Measurements from ENCODE around the gene MYCBPAP. TPM values are rescaled to one million over a fixed set of nuclear protein-coding genes. Genes with fewer than 3 reads are reported as not detected.
"Not testable (repeated sequence)": the region's sequence is repeated elsewhere in the genome, so short reads cannot be mapped to it uniquely, and the experiment has no call there.

MYCBPAP gene
- total RNA-seq, 1 experiment from 2014 or later, result not detected

- POLR2A ChIA-PET; BruUV-seq (replicated peaks); H3K9me2 ChIP-seq (ENCODE audit: insufficient read depth); H3K9me3 ChIP-seq (ENCODE audit: control insufficient read depth in 1 of 2, insufficient read depth in 1 of 2, low read depth in 1 of 2, low read length in 2 of 2); H4K20me1 ChIP-seq (ENCODE audit: insufficient read depth); DNase-seq (ENCODE audit: low read depth, low spot score); H3K4me3 ChIP-seq (replicated peaks in 1 of 2; ENCODE audit: low read depth in 1 of 2, low read length in 2 of 2); RAD21 ChIA-PET (ENCODE audit: low non-redundant PET in 1 of 2, low total read pairs in 2 of 2, uncharacterized antibody in 2 of 2, unreplicated experiment in 2 of 2); H3K27ac ChIP-seq (ENCODE audit: low read depth, low read length); H3K4me1 ChIP-seq (ENCODE audit: control insufficient read depth in 1 of 2, insufficient read depth in 2 of 2, low read length in 2 of 2); CTCF ChIA-PET; H3K27me3 ChIP-seq (ENCODE audit: insufficient read depth, low read length); H2AFZ ChIP-seq (ENCODE audit: low read depth, low read length, poor library complexity, severe bottlenecking); intact Hi-C loops (cut with micrococcal nuclease); H3K79me2 ChIP-seq (ENCODE audit: insufficient read depth, low read length); H3K9ac ChIP-seq (ENCODE audit: low read length); H3K4me2 ChIP-seq (ENCODE audit: low read length); H3K36me3 ChIP-seq (ENCODE audit: control insufficient read depth in 1 of 2, insufficient read depth in 2 of 2, low read length in 2 of 2): not testable (repeated sequence)
- TF ChIP-seq CTCF (IDR thresholded peaks at IDR 0.05 in 2 of 3, conservative IDR thresholded peaks at IDR 0.05 in 1 of 3; ENCODE audit: borderline replicate concordance in 1 of 3, insufficient read depth in 1 of 3, low read depth in 2 of 3, low read length in 2 of 3), result 0 out of 6 replicates have a peak, but pooled peaks of 1 of the 3 experiments have one; percentile 15
- peak; percentile 29; the same call in 1 of the 2 replicates for ATAC-seq
Measured at GRCh38 chr17:50472761-50473161, 35.5 kb upstream of the MYCBPAP start.

- H3K27ac ChIP-seq (ENCODE audit: low read depth, low read length), result no peak overlapping the region
- no peak overlapping the region for H3K4me3 ChIP-seq (replicated peaks in 1 of 2; ENCODE audit: low read depth in 1 of 2, low read length in 2 of 2)
- no peak for DNase-seq (ENCODE audit: low read depth, low spot score)
- BruUV-seq (replicated peaks), result no TSS peak
- no peaks in the 10 kb centered on the region for H3K9me2 ChIP-seq (ENCODE audit: insufficient read depth)
- no peaks in the 10 kb centered on the region for H3K27me3 ChIP-seq (ENCODE audit: insufficient read depth, low read length)
- ChIA-PET POLR2A (no interaction called here), RAD21 (ENCODE audit: low non-redundant PET in 1 of 2, low total read pairs in 2 of 2, uncharacterized antibody in 2 of 2, unreplicated experiment in 2 of 2) (no interaction called here), CTCF (interaction anchor here (1.0 kb wide), 1 partner anchor 77 kb away, joined by 3 read pairs; the partner anchor contains the start of gene LRRC59)
- H4K20me1 ChIP-seq (ENCODE audit: insufficient read depth), result no peaks in the 10 kb centered on the region
- intact Hi-C loops (cut with micrococcal nuclease), result no loop called here
- ATAC-seq, result no peak
- peaks cover under 1% of the 10 kb centered on the region; the same call in 1 of the 2 replicates for H3K79me2 ChIP-seq (ENCODE audit: insufficient read depth, low read length)
- H3K9me3 ChIP-seq (ENCODE audit: control insufficient read depth in 1 of 2, insufficient read depth in 1 of 2, low read depth in 1 of 2, low read length in 2 of 2), result no peaks in the 10 kb centered on the region
- no peak overlapping the region for H2AFZ ChIP-seq (ENCODE audit: low read depth, low read length, poor library complexity, severe bottlenecking)
- no peak overlapping the region for H3K4me2 ChIP-seq (ENCODE audit: low read length)
- H3K4me1 ChIP-seq (ENCODE audit: control insufficient read depth in 1 of 2, insufficient read depth in 2 of 2, low read length in 2 of 2), result peaks cover 6 to 11% of the 10 kb centered on the region in 2 experiments
- no peaks in the 10 kb centered on the region for H3K36me3 ChIP-seq (ENCODE audit: control insufficient read depth in 1 of 2, insufficient read depth in 2 of 2, low read length in 2 of 2)
- H3K9ac ChIP-seq (ENCODE audit: low read length), result no peak overlapping the region
- no peak for TF ChIP-seq REST (IDR thresholded peaks at IDR 0.05; ENCODE audit: low read depth)
Measured at GRCh38 chr17:50473901-50474300, 34.3 kb upstream of the MYCBPAP start.
